ENCODE results near the gene MYOCD. TPM values are rescaled to one million over a fixed set of nuclear protein-coding genes. Genes with fewer than 3 reads are reported as not detected.

Gene MYOCD
- total and polyA plus RNA-seq, 12 donors, result 7.0 to 111 (median 45.2) TPM

DNA sequence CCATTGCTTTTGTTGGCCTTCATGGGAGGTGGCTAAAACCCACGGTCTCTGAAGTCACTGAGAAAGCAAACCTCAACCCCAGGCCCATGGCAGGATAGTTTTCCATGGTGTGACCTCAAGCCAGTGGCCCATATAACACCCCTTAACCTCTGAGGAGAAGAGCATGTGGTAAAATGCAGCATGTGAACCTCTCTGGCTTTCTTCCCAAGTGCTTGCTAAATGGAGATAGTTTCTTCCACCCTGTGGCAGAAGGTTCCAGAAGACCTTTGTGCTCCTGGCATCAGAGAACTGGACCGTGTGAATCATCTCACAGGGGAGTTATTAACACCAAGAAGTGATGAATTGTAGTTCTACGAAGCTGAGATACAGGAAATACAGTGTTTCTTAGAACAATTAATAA, 47.3 kb downstream of the MYOCD start:
- H3K36me3 ChIP-seq, result peaks cover 0 to 26% (median 0%) of the 10 kb centered on the region in 9 donors
- H3K4me1 ChIP-seq, result peaks cover 0 to 41% (median 19%) of the 10 kb centered on the region in 9 donors
- ATAC-seq, result peak in 4 of 8 donors; percentile 34 to 70 (median 54)
- no peaks in the 10 kb centered on the region for H3K27me3 ChIP-seq
- no peak overlapping the region for H3K4me3 ChIP-seq
- DNase-seq, result no peak
- intact Hi-C loops (cut with DNase I), result no loop called here
- TF ChIP-seq, protein P1, sequence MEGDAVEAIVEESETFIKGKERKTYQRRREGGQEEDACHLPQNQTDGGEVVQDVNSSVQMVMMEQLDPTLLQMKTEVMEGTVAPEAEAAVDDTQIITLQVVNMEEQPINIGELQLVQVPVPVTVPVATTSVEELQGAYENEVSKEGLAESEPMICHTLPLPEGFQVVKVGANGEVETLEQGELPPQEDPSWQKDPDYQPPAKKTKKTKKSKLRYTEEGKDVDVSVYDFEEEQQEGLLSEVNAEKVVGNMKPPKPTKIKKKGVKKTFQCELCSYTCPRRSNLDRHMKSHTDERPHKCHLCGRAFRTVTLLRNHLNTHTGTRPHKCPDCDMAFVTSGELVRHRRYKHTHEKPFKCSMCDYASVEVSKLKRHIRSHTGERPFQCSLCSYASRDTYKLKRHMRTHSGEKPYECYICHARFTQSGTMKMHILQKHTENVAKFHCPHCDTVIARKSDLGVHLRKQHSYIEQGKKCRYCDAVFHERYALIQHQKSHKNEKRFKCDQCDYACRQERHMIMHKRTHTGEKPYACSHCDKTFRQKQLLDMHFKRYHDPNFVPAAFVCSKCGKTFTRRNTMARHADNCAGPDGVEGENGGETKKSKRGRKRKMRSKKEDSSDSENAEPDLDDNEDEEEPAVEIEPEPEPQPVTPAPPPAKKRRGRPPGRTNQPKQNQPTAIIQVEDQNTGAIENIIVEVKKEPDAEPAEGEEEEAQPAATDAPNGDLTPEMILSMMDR (IDR thresholded peaks at IDR 0.05), result no peak
- 31 to 34% methylated on average over 3 of the region's 3 CpGs for WGBS, 2 donors
- H3K9me3 ChIP-seq, result no peaks in the 10 kb centered on the region
- peak overlapping the region in 5 of 10 donors; percentile 5 to 30 (median 22) for H3K27ac ChIP-seq

- intact Hi-C loops (cut with DNase I), result loop anchor here in 1 of 10 donors (10.0 kb wide), 1 partner anchor 85 kb away; no protein-coding TSS in a partner anchor
- no peak overlapping the region for H3K27ac ChIP-seq
- no peak for DNase-seq
- WGBS, 2 donors, result 95% methylated on average over 11 of the region's 11 CpGs
- TF ChIP-seq, protein P1 (IDR thresholded peaks at IDR 0.05), result no peak
- H3K36me3 ChIP-seq, result peaks cover 0 to 48% (median 0%) of the 10 kb centered on the region in 9 donors
- no peak for ATAC-seq
- peaks cover 0 to 30% (median 6%) of the 10 kb centered on the region in 9 donors for H3K4me1 ChIP-seq
- no peak overlapping the region for H3K4me3 ChIP-seq
- H3K9me3 ChIP-seq, result no peaks in the 10 kb centered on the region
- no peaks in the 10 kb centered on the region for H3K27me3 ChIP-seq
These were observed 54.3 kb downstream of the MYOCD start for GRCh38 chr17:12719948-12720347.

GRCh38 chr17:12721581-12721980, 55.9 kb downstream of the MYOCD start:
- H3K36me3 ChIP-seq, result peaks cover 0 to 44% (median 0%) of the 10 kb centered on the region in 9 donors
- TF ChIP-seq, protein P1 (IDR thresholded peaks at IDR 0.05), result no peak
- peak overlapping the region in 5 of 10 donors; percentile 19 to 61 (median 29) for H3K27ac ChIP-seq
- WGBS, 2 donors, result 76 to 87% methylated on average over 1 of the region's 1 CpG
- H3K9me3 ChIP-seq, result no peaks in the 10 kb centered on the region
- no peak overlapping the region for H3K4me3 ChIP-seq
- H3K27me3 ChIP-seq, result no peaks in the 10 kb centered on the region
- ATAC-seq (peak in 3 of 8 donors; percentile 41 to 58 (median 47)), DNase-seq (no peak)
- intact Hi-C loops (cut with DNase I), result loop anchor here in 1 of 10 donors (10.0 kb wide), 1 partner anchor 83 kb away; no protein-coding TSS in a partner anchor
- peaks cover 0 to 16% (median 6%) of the 10 kb centered on the region in 9 donors for H3K4me1 ChIP-seq

DNA sequence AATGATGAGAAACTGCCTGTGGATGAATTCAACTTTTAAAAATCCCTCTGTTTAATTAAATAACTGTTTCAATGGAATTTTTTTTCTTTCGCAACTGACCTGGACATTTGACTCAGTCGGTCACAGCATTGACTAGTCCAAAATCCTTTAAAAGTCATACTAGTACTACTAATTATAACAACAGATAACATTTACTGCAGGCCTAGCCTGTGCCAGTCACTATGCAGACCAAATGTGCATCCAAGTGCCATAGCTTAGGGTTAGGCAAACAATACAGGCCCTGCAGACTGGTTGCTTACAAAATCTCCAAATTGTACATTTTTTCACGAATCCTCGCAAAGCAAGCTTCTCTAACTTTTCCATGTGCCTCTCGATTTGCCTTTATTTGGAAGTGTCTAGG, 56.6 kb downstream of the MYOCD start:
- Histone ChIP-seq H3K9me3 (no peaks in the 10 kb centered on the region), H3K27ac (peak overlapping the region in 4 of 10 donors; percentile 19 to 61 (median 33)), H3K4me1 (peaks cover 0 to 22% (median 9%) of the 10 kb centered on the region in 9 donors), H3K27me3 (no peaks in the 10 kb centered on the region), H3K4me3 (no peak overlapping the region), H3K36me3 (peaks cover 0 to 40% (median 0%) of the 10 kb centered on the region in 9 donors)
- peak in 4 of 8 donors; percentile 29 to 74 (median 64) for ATAC-seq
- TF ChIP-seq, protein P1 (IDR thresholded peaks at IDR 0.05), result no peak
- intact Hi-C loops (cut with DNase I), result loop anchor here in 1 of 10 donors (10.0 kb wide), 1 partner anchor 83 kb away; no protein-coding TSS in a partner anchor
- DNase-seq, result no peak
- 85% methylated on average over 5 of the region's 5 CpGs for WGBS, 2 donors

Data from heart right ventricle (tissue), 16 donors.